Esophagus squamous epithelium (tissue), 5 donors: ENCODE measurements around the gene GRIK4. TPM values are rescaled to one million over a fixed set of nuclear protein-coding genes. Genes with fewer than 3 reads are reported as not detected.

Experiments used
- DNase-seq: peaks from one replicate; lab custom pipeline; 2025; lab: John Stamatoyannopoulos, UW
- H3K27ac ChIP-seq, 4 donors: fragments of 200-600 bp; sonication (generic); one replicate each; pipeline ENCODE4 v1.5.1; 2016 to 2019; ENCODE audit warnings: mild to moderate bottlenecking in 1 of 4
- H3K27me3 ChIP-seq, 4 donors: fragments of 200-600 bp; sonication (generic); 1 replicate in 3 of 4; 2 replicates in 1 of 4; pipeline versions ENCODE4 v1.5.1 to v1.6.0; 2017 to 2021; ENCODE audit warnings: antibody characterized with exemption in 1 of 4
- H3K36me3 ChIP-seq, 3 donors: fragments of 200-600 bp; sonication (generic); one replicate each; pipeline ENCODE4 v1.5.1; 2016 to 2019
- H3K4me1 ChIP-seq, 3 donors: fragments of 200-600 bp; sonication (generic); one replicate each; pipeline ENCODE4 v1.5.1; 2017 to 2019
- H3K4me3 ChIP-seq, 4 donors: fragments of 200-600 bp; sonication (generic); 1 replicate in 3 of 4; 2 replicates in 1 of 4; pipeline ENCODE4 v1.5.1; 2016 to 2019; ENCODE audit warnings: mild to moderate bottlenecking in 2 of 4, moderate library complexity in 1 of 4
- H3K9me3 ChIP-seq, 3 donors: fragments of 200-600 bp; sonication (generic); one replicate each; pipeline ENCODE4 v1.5.1; 2016 to 2019
- CTCF ChIP-seq, 6 experiments: fragments of 450-650 bp in 4 of 6; fragments of 200-600 bp in 2 of 6; sonication (generic) in 2 of 6; IDR thresholded peaks; one replicate each; pipeline ENCODE4 v1.5.1; 2016 to 2019; ENCODE audit warnings: antibody characterized with exemption in 6 of 6, mild to moderate bottlenecking in 4 of 6, moderate library complexity in 4 of 6
- POLR2A ChIP-seq, 4 donors: fragments of 450-650 bp; IDR thresholded peaks; one replicate each; pipeline ENCODE4 v1.6.1; 2017; ENCODE audit warnings: antibody characterized with exemption in 4 of 4, mild to moderate bottlenecking in 4 of 4, moderate library complexity in 3 of 4
- WGBS, 2 donors: methylation state at CpG; one replicate each; pipeline ENCODE4 v1.1.5; 2018; 5-methylcytosine and 5-hydroxymethylcytosine counted together
- intact Hi-C: fragments of 100-400 bp; cut with DNase I; formaldehyde crosslinking; loops from one replicate; pipeline ENCODE4 v1.15.0; 2022
- total RNA-seq, 4 donors: library from RNA; depleted of rRNA; stranded (reverse); fragments of >200 nt; gene quantifications; one replicate each; pipeline ENCODE4 v1.1.0, GENCODE V29; 2016
- donor health status: DM: yes; HTN: yes; CAD: no.

GRIK4 gene
- total RNA-seq, 4 donors from 2014 or later = 0.15 to 0.19 TPM; not detected in 2

- Histone ChIP-seq H3K36me3 (no peaks in the 10 kb centered on the region), H3K4me1 (peaks cover 0 to 18% (median 0%) of the 10 kb centered on the region in 3 donors), H3K4me3 (no peak overlapping the region), H3K9me3 (no peaks in the 10 kb centered on the region), H3K27ac (no peak overlapping the region), H3K27me3 (peaks cover 0 to 56% (median 0%) of the 10 kb centered on the region in 4 donors)
- TF ChIP-seq POLR2A (IDR thresholded peaks at IDR 0.05) (no peak), CTCF (IDR thresholded peaks at IDR 0.05) (no peak)
- intact Hi-C loops = loop anchor here (10.0 kb wide), 1 partner anchor 284 kb away; no protein-coding TSS in a partner anchor
- no peak for DNase-seq
- 89% methylated on average over 7 of the region's 7 CpGs for WGBS, 2 donors
Measured at GRCh38 chr11:120521176-120521575, 9.6 kb downstream of the GRIK4 start.

GRCh38 chr11:120522021-120522420, 10.5 kb downstream of the GRIK4 start:
- Histone ChIP-seq H3K36me3 (no peaks in the 10 kb centered on the region), H3K4me1 (peaks cover 0 to 13% (median 2%) of the 10 kb centered on the region in 3 donors), H3K27ac (no peak overlapping the region), H3K4me3 (no peak overlapping the region), H3K27me3 (peaks cover 0 to 55% (median 0%) of the 10 kb centered on the region in 4 donors), H3K9me3 (no peaks in the 10 kb centered on the region)
- no peak for DNase-seq
- intact Hi-C loops = loop anchor here (10.0 kb wide), 1 partner anchor 283 kb away; no protein-coding TSS in a partner anchor
- TF ChIP-seq POLR2A (IDR thresholded peaks at IDR 0.05) (no peak), CTCF (IDR thresholded peaks at IDR 0.05) (no peak)
- 88 to 90% methylated on average over 9 to 11 of the region's 11 CpGs for WGBS, 2 donors

- DNase-seq = no peak
- peaks cover 0 to 53% (median 0%) of the 10 kb centered on the region in 4 donors for H3K27me3 ChIP-seq
Measured at GRCh38 chr11:120522736-120523135, 11.2 kb downstream of the GRIK4 start.

GRCh38 chr11:120523196-120523595, 11.6 kb downstream of the GRIK4 start:
- 52 to 83% methylated on average over 9 to 11 of the region's 12 CpGs for WGBS, 2 donors
- TF ChIP-seq CTCF (IDR thresholded peaks at IDR 0.05) = no peak
- no peak for TF ChIP-seq POLR2A (IDR thresholded peaks at IDR 0.05)
- Histone ChIP-seq H3K4me3 (no peak overlapping the region), H3K27ac (no peak overlapping the region), H3K27me3 (peaks cover 0 to 53% (median 0%) of the 10 kb centered on the region in 4 donors), H3K4me1 (peaks cover 0 to 11% (median 5%) of the 10 kb centered on the region in 3 donors), H3K36me3 (no peaks in the 10 kb centered on the region), H3K9me3 (no peaks in the 10 kb centered on the region)
- intact Hi-C loops = loop anchor here (10.0 kb wide), 1 partner anchor 282 kb away; no protein-coding TSS in a partner anchor
- DNase-seq = no peak

More at GRCh38 chr11:120522736-120523135, 11.2 kb downstream of the GRIK4 start:
- Histone ChIP-seq H3K4me3 (no peak overlapping the region), H3K9me3 (no peaks in the 10 kb centered on the region), H3K4me1 (peaks cover 0 to 14% (median 5%) of the 10 kb centered on the region in 3 donors), H3K27ac (no peak overlapping the region), H3K36me3 (no peaks in the 10 kb centered on the region)
- WGBS, 2 donors = no CpG with 5 or more reads among the region's 3 CpGs
- intact Hi-C loops = loop anchor here (10.0 kb wide), 1 partner anchor 282 kb away; no protein-coding TSS in a partner anchor
- TF ChIP-seq CTCF (IDR thresholded peaks at IDR 0.05) (no peak), POLR2A (IDR thresholded peaks at IDR 0.05) (no peak)

GRCh38 chr11:120524536-120525085, 13.1 kb downstream of the GRIK4 start:
- H3K27me3 ChIP-seq = peaks cover 0 to 63% (median 0%) of the 10 kb centered on the region in 4 donors
- WGBS, 2 donors = 63 to 93% methylated on average over 5 to 6 of the region's 9 CpGs
- peaks cover 0 to 11% (median 5%) of the 10 kb centered on the region in 3 donors for H3K4me1 ChIP-seq
- intact Hi-C loops = loop anchor here (10.0 kb wide), 1 partner anchor 280 kb away; no protein-coding TSS in a partner anchor
- H3K4me3 ChIP-seq = no peak overlapping the region
- no peak for TF ChIP-seq CTCF (IDR thresholded peaks at IDR 0.05)
- no peak for TF ChIP-seq POLR2A (IDR thresholded peaks at IDR 0.05)
- H3K9me3 ChIP-seq = no peaks in the 10 kb centered on the region
- DNase-seq = no peak
- H3K36me3 ChIP-seq = no peaks in the 10 kb centered on the region
- H3K27ac ChIP-seq = no peak overlapping the region
